ENCODE data around the gene NCK2.

The NCK2 gene

DNA sequence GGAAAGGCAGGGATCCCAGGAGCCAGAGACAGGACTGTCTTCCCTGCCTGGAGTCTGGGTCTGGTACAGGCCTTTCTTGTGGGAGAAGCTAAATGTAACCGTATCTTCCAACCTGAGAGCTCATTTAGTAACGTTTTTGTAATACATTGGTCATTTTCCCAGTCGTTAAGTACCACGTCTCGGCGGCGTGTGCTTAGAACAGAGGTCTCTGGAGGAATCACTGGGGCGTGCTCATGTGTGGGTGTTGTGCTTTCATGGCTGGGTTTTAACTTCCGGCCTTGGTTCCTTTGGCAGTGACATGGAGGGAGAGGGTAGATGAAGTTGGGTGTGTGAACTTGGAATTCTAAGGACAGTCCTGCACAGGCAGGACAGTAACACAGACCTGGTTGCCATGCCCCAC lies 79.7 kb downstream of the NCK2 start:
- no peak for TF ChIP-seq POLR2A (IDR thresholded peaks at IDR 0.05; ENCODE audit: low read depth, low read length)
- DNase-seq (ENCODE audit: insufficient read length, low spot score) (no peak), FAIRE-seq (no peak)

DNA sequence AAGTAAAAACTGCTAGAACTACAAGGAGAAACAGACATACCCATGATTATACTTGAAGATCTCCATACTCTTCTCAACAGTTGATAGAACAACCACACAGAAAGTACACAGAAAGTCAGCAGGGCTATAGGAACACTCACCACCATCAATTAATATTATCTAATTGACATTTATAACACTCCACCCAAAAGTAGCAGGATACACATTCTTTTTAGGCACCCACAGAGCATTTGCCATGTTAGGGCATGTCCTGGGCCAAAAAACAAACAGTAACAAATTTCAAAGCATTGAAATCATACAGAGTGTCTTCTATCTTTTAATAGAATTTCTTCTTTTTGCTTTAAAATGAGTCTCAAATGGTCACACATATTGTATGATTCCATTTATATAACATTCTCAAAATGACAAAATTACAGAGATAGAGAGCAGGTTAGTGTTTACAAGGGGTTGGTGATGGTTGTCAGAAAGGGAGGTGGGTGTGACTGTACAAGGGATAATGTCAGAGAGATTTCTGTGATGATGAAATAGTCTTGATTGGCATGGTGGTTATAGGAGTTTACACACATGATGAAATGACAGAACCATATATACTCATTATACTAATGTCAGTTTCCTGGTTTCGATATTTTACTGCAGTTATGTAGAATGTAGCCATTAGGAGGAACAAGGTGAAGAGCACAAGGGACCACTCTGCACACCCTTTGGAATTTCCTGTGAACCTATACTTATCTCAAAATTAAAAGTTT lies 82.8 kb downstream of the NCK2 start:
- TF ChIP-seq POLR2A (IDR thresholded peaks at IDR 0.05; ENCODE audit: low read depth, low read length) = no peak
- no peak for FAIRE-seq
- DNase-seq (ENCODE audit: insufficient read length, low spot score) = no peak

GRCh38 chr2:105828558-105828957 lies 83.8 kb downstream of the NCK2 start:
- DNase-seq (ENCODE audit: insufficient read length, low spot score) = no peak
- FAIRE-seq = no peak
- TF ChIP-seq POLR2A (IDR thresholded peaks at IDR 0.05; ENCODE audit: low read depth, low read length) = no peak

GRCh38 chr2:105834931-105835330 lies 90.2 kb downstream of the NCK2 start:
- TF ChIP-seq POLR2A (IDR thresholded peaks at IDR 0.05; ENCODE audit: low read depth, low read length) = no peak
- no peak for DNase-seq (ENCODE audit: insufficient read length, low spot score)
- FAIRE-seq = no peak

- no peak for DNase-seq (ENCODE audit: insufficient read length, low spot score)
- FAIRE-seq = no peak
- no peak for TF ChIP-seq POLR2A (IDR thresholded peaks at IDR 0.05; ENCODE audit: low read depth, low read length)
Observed at GRCh38 chr2:105836341-105836740, 91.6 kb downstream of the NCK2 start.

- no peak for TF ChIP-seq POLR2A (IDR thresholded peaks at IDR 0.05; ENCODE audit: low read depth, low read length)
- DNase-seq (ENCODE audit: insufficient read length, low spot score) (no peak), FAIRE-seq (no peak)
Observed at GRCh38 chr2:105836840-105837692, 92.4 kb downstream of the NCK2 start.

DNA sequence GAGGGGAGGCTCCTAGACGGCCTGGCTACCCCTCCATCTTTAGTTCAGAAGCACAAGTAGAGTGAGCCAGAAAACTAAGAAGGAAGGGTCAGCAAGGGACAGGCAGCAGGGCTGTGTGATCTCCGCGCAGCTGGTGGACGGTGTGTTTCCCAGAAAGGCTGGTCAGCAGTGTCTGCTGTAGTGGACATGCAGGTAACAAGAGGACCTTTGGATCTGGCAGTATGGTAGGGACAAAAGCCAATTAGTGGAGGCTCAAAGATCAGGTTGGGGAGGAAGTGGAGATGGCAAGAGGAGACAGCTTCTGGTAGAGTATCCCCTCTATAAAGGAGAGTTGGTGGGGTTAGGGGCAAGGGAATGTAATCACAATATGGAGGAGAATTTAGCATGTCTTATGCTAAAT lies 95.1 kb downstream of the NCK2 start:
- DNase-seq (ENCODE audit: insufficient read length, low spot score) (no peak), FAIRE-seq (no peak)
- TF ChIP-seq POLR2A (IDR thresholded peaks at IDR 0.05; ENCODE audit: low read depth, low read length) = no peak

- DNase-seq (ENCODE audit: insufficient read length, low spot score) (no peak), FAIRE-seq (no peak)
- no peak for TF ChIP-seq POLR2A (IDR thresholded peaks at IDR 0.05; ENCODE audit: low read depth, low read length)
Observed at GRCh38 chr2:105840933-105841332, 96.2 kb downstream of the NCK2 start.

- TF ChIP-seq POLR2A (IDR thresholded peaks at IDR 0.05; ENCODE audit: low read depth, low read length) = no peak
- DNase-seq (ENCODE audit: insufficient read length, low spot score) (no peak), FAIRE-seq (no peak)
Observed at GRCh38 chr2:105841551-105841950, 96.8 kb downstream of the NCK2 start.

- FAIRE-seq = no peak
- no peak for DNase-seq (ENCODE audit: insufficient read length, low spot score)
- TF ChIP-seq POLR2A (IDR thresholded peaks at IDR 0.05; ENCODE audit: low read depth, low read length) = no peak
Observed at GRCh38 chr2:105842555-105842954, 97.8 kb downstream of the NCK2 start.

DNA sequence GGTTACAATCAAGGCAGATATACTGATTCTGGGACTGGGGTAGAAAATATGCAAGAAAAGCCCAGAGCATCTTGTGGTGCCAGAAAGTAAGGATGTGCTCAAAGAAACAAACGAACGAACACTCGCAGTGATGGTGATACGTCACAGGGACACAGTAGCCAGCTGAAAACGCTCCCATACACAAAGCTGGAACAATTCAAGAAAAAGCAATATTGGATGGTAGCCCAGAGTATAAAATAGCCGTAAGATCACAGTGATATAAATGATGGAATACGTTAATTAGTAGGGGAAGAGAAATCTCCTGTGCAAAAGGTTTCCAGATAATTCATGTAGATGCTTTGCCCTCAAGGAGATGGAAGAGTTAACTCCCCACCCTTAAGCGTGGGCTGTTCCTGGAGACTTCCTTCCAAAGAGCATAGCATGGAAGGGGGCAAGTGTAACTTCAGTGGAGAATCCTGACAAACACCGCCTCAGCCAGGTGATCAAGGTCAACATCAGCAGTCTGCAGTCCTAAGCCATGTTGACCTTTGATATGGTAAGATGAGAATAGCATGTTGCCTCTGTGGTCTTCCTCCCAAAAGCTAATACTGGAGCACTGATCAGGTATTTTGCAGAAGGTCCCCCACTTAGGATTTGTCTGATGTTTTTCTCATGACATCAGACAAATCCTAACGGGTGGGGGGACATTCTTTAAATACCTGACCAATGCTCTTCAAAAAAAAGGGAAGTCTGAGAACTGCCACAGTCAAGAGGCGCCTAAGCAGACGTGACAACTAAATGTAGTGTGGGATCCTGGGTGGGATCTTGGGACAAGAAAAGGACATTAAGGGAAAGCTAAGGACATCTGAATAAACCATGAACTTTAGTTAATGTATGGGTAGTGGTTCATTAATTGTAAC lies 99.0 kb downstream of the NCK2 start:
- DNase-seq (ENCODE audit: insufficient read length, low spot score) = no peak
- no peak for TF ChIP-seq POLR2A (IDR thresholded peaks at IDR 0.05; ENCODE audit: low read depth, low read length)
- FAIRE-seq = no peak

- TF ChIP-seq POLR2A (IDR thresholded peaks at IDR 0.05; ENCODE audit: low read depth, low read length) = no peak
Observed at GRCh38 chr2:105845976-105846375, 101.3 kb downstream of the NCK2 start.

DNA sequence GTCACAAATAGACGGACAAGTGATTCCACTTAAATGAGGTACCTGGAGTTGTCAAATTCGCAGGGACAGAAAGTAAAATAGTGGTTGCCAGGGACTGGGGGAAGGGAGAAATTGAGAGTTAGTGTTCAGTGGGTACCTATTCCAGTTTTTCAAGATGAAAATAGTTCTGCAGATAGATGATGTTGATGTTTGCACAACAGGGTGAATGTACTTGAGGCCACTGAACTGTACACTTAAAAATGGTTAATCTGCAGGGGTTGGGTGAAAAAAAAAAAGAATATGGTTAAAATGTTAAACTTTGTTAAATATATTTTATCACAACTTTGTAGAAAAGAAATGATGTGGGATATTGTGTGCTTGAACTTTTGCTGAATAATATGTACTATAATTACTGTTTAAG lies 102.3 kb downstream of the NCK2 start:
- no peak for TF ChIP-seq POLR2A (IDR thresholded peaks at IDR 0.05; ENCODE audit: low read depth, low read length)
- no peak for FAIRE-seq
- DNase-seq (ENCODE audit: insufficient read length, low spot score) = no peak

More at GRCh38 chr2:105845976-105846375, 101.3 kb downstream of the NCK2 start:
- DNase-seq (ENCODE audit: insufficient read length, low spot score) (no peak), FAIRE-seq (no peak)

- DNase-seq (ENCODE audit: insufficient read length, low spot score) (no peak), FAIRE-seq (no peak)
- TF ChIP-seq POLR2A (IDR thresholded peaks at IDR 0.05; ENCODE audit: low read depth, low read length) = no peak
Observed at GRCh38 chr2:105848367-105848766, 103.7 kb downstream of the NCK2 start.

Data from H54 (cell line).